Lower lobe of right lung (tissue), 2 donors: Measurements from ENCODE around the gene TMEM117. TPM values are rescaled to one million over a fixed set of nuclear protein-coding genes. Genes with fewer than 3 reads are reported as not detected.

Source experiments
- ATAC-seq, 2 donors: fragments of 200-7000 bp; cut with Tn5 transposase; one replicate each; pipeline ENCODE4 v1.9.1; 2020 to 2022; ENCODE audit warnings: mild to moderate bottlenecking in 2 of 2, moderate library complexity in 2 of 2
- DNase-seq: peaks from one replicate; pipeline ENCODE4 v3.0.0-alpha.2; 2020
- H3K27ac ChIP-seq: fragments of 200-600 bp; one replicate; pipeline ENCODE4 v1.8.0; 2022
- H3K27me3 ChIP-seq: fragments of 200-600 bp; one replicate; pipeline ENCODE4 v1.8.0; 2022; ENCODE audit warnings: low read depth
- H3K36me3 ChIP-seq: fragments of 200-600 bp; one replicate; pipeline ENCODE4 v1.8.0; 2022; ENCODE audit warnings: mild to moderate bottlenecking
- H3K4me1 ChIP-seq: fragments of 200-600 bp; one replicate; pipeline ENCODE4 v1.8.0; 2022
- H3K4me3 ChIP-seq: fragments of 200-600 bp; one replicate; pipeline ENCODE4 v1.8.0; 2022; ENCODE audit warnings: mild to moderate bottlenecking
- H3K9me3 ChIP-seq: fragments of 200-600 bp; one replicate; pipeline ENCODE4 v1.8.0; 2022
- CTCF ChIP-seq: fragments of 200-600 bp; IDR thresholded peaks from one replicate; pipeline ENCODE4 v1.8.0; 2022; ENCODE audit warnings: antibody characterized with exemption, mild to moderate bottlenecking
- intact Hi-C: fragments of 100-400 bp; cut with DNase I; formaldehyde crosslinking; loops from one replicate; pipeline ENCODE4 v1.11.0; 2022
- total RNA-seq: library from RNA; stranded (reverse); fragmentation: NEBNext Ultra II Directional; extraction: Animal tissue kit (Norgen Biotek cat#: 25700); gene quantifications from one replicate; pipeline ENCODE4 v1.2.1, GENCODE V29; 2021
- donor health status: DM: no; HTN: yes; CAD: no; lungs with severe emphysema.

The TMEM117 gene
- total RNA-seq, 1 donor from 2014 or later: 4.5 TPM

GRCh38 chr12:44053549-44054127 is 217.8 kb downstream of the TMEM117 start:
- no peak overlapping the region for H3K4me3 ChIP-seq
- no peaks in the 10 kb centered on the region for H3K36me3 ChIP-seq
- no peak for TF ChIP-seq CTCF
- H3K4me1 ChIP-seq: no peaks in the 10 kb centered on the region
- peak in 1 of 2 donors; percentile 60 for ATAC-seq
- no peak overlapping the region for H3K27ac ChIP-seq
- no peak for DNase-seq
- intact Hi-C loops: no loop called here
- no peaks in the 10 kb centered on the region for H3K9me3 ChIP-seq
- no peaks in the 10 kb centered on the region for H3K27me3 ChIP-seq

- Histone ChIP-seq H3K4me3 (no peak overlapping the region), H3K4me1 (no peaks in the 10 kb centered on the region), H3K27me3 (no peaks in the 10 kb centered on the region), H3K36me3 (no peaks in the 10 kb centered on the region), H3K27ac (no peak overlapping the region), H3K9me3 (no peaks in the 10 kb centered on the region)
- TF ChIP-seq CTCF: no peak
- intact Hi-C loops: no loop called here
- ATAC-seq: no peak
- DNase-seq: no peak
Measured at GRCh38 chr12:44054281-44054680, 218.4 kb downstream of the TMEM117 start.

DNA sequence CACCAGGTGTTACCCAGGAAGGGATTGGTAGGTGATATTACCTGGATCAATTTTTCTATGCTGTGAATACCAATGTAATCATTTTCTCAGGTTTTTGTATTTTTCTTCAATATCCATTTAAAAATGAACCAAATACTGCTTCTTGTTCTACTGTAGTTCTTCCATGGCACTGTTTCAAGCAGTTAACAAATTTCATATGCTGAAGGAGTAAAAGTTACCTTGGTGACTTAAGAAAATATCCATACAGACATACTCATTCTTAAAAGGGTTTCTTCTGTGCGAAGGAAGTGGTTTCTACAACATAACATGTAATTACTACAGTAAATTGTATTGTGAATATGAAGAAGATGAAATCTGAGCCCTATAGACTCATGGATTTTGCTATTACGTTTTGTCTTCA is 222.5 kb downstream of the TMEM117 start:
- no peak for DNase-seq
- Histone ChIP-seq H3K9me3 (no peaks in the 10 kb centered on the region), H3K27ac (no peak overlapping the region), H3K36me3 (no peaks in the 10 kb centered on the region), H3K4me1 (no peaks in the 10 kb centered on the region), H3K4me3 (no peak overlapping the region), H3K27me3 (no peaks in the 10 kb centered on the region)
- ATAC-seq: no peak
- TF ChIP-seq CTCF: no peak
- intact Hi-C loops: no loop called here

DNA sequence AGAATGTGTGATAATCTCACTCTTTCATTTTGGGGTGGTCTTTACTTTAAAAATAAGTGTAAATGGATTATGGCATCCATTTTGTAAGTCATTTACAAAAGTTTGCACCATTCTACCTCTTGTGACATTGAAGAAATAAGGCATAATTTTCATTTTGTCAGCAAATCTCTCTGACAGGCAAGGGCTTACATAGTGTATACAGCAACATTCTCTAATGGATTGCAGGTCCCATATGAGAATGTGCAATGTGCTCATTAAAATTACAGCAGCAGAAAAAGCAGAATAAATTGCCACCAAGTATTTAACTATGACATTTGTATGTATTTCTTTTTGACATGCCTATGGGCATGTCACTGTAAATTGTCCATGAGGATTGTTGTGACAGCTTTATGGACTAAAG is 223.6 kb downstream of the TMEM117 start:
- Histone ChIP-seq H3K27ac (no peak overlapping the region), H3K9me3 (no peaks in the 10 kb centered on the region), H3K27me3 (no peaks in the 10 kb centered on the region), H3K36me3 (no peaks in the 10 kb centered on the region), H3K4me3 (no peak overlapping the region), H3K4me1 (no peaks in the 10 kb centered on the region)
- DNase-seq (no peak), ATAC-seq (no peak)
- intact Hi-C loops: no loop called here
- TF ChIP-seq CTCF: no peak

DNA sequence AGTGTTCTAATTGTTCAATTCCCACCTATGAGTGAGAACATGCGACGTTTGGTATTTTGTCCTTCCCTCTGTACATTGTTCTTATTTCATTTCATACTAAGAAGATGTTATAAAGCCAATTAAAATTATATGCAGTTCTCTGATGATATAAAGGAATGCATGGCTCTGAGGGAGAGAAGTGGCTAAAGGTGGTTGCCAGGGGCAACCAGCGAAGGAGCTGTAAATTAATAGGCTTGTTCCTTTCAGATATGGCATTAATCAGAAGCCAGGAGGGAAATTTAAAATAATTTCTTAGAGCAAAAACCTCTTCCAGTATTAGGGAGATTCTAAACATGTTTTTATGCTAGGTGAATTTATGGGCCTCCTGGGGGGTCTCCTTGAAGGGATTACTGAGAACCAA is 227.8 kb downstream of the TMEM117 start:
- intact Hi-C loops: no loop called here
- no peaks in the 10 kb centered on the region for H3K36me3 ChIP-seq
- DNase-seq (no peak), ATAC-seq (no peak)
- no peaks in the 10 kb centered on the region for H3K9me3 ChIP-seq
- no peaks in the 10 kb centered on the region for H3K4me1 ChIP-seq
- no peak overlapping the region for H3K4me3 ChIP-seq
- H3K27me3 ChIP-seq: no peaks in the 10 kb centered on the region
- no peak overlapping the region for H3K27ac ChIP-seq
- no peak for TF ChIP-seq CTCF

- no peak for TF ChIP-seq CTCF
- no peak overlapping the region for H3K4me3 ChIP-seq
- no peaks in the 10 kb centered on the region for H3K27me3 ChIP-seq
- no peaks in the 10 kb centered on the region for H3K36me3 ChIP-seq
- ATAC-seq (no peak), DNase-seq (no peak)
- intact Hi-C loops: no loop called here
- no peaks in the 10 kb centered on the region for H3K4me1 ChIP-seq
- H3K9me3 ChIP-seq: no peaks in the 10 kb centered on the region
- H3K27ac ChIP-seq: no peak overlapping the region
Measured at GRCh38 chr12:44076871-44077270, 241.0 kb downstream of the TMEM117 start.
